Endothelial cell of umbilical vein (primary cell): ENCODE measurements around the gene FAM131B. TPM values are rescaled to one million over a fixed set of nuclear protein-coding genes. Genes with fewer than 3 reads are reported as not detected.

Source experiments
- BruUV-seq: library from RNA; stranded (reverse); fragments of 400-500 nt; replicated peaks from 2 replicates; lab custom pipeline; 2021; lab: Mats Ljungman, UMichigan
- CTCF ChIA-PET: fragments of 300-600, 350-600 bp; sonication (Branson Sonifier 250); formaldehyde crosslinking; loops from one replicate; lab custom pipeline; 2021; ENCODE audit warnings: antibody characterized with exemption, inconsistent platforms; lab: Charles Lee
- POLR2A ChIA-PET: fragments of 300-600, 350-600 bp; sonication (Branson Sonifier 250); formaldehyde crosslinking; loops from one replicate; lab custom pipeline; 2021; ENCODE audit warnings: antibody characterized with exemption, inconsistent platforms; lab: Charles Lee
- DNase-seq: peaks from one replicate; pipeline ENCODE4 v3.0.0-alpha.2; 2011; ENCODE audit warnings: low read depth, low spot score
- FAIRE-seq: peaks from 2 replicates; lab custom pipeline; 2011; peaks lifted over from hg19 to GRCh38; lab: Jason Lieb, UNC
- H2AFZ ChIP-seq: 2 replicates; pipeline ENCODE4 v1.6.0; 2012; ENCODE audit warnings: low read depth, low read length, control low read depth, inconsistent platforms
- H3K27ac ChIP-seq: 2 replicates; pipeline ENCODE4 v1.5.1; 2011; ENCODE audit warnings: low read depth, mild to moderate bottlenecking, control low read depth, low read length, moderate library complexity; ENCODE audit not compliant: insufficient read depth
- H3K27me3 ChIP-seq, 2 experiments: 2 replicates each; pipeline versions ENCODE4 v1.6.0 to v1.6.1; 2011; ENCODE audit warnings: low read length in 2 of 2, mixed read lengths in 1 of 2; ENCODE audit not compliant: control insufficient read depth in 2 of 2, insufficient read depth in 2 of 2
- H3K36me3 ChIP-seq, 2 experiments: 2 replicates in 1 of 2; 3 replicates in 1 of 2; pipeline ENCODE4 v1.5.1; 2011; ENCODE audit warnings: low read length in 2 of 2, mild to moderate bottlenecking in 1 of 2, moderate library complexity in 1 of 2; ENCODE audit not compliant: control insufficient read depth in 2 of 2, insufficient read depth in 2 of 2; ENCODE audit errors: extremely low read depth in 1 of 2
- H3K4me1 ChIP-seq: 3 replicates; pipeline ENCODE4 v1.5.1; 2011; ENCODE audit warnings: mild to moderate bottlenecking, low read length; ENCODE audit not compliant: control insufficient read depth, insufficient read depth; ENCODE audit errors: extremely low read depth
- H3K4me2 ChIP-seq: 2 replicates; pipeline ENCODE4 v1.6.1; 2011; ENCODE audit warnings: low read length, control low read depth, mixed read lengths; ENCODE audit not compliant: insufficient read depth
- H3K4me3 ChIP-seq, 3 experiments: fragments of 200-600 bp in 1 of 3; sonication (generic), shearing (Covaris generic) in 1 of 3; replicated peaks in 1 of 3; 2 replicates each; pipeline ENCODE4 v1.5.1; 2011 to 2016; ENCODE audit warnings: control low read depth in 3 of 3, low read length in 3 of 3, mild to moderate bottlenecking in 2 of 3, inconsistent platforms in 1 of 3, low read depth in 1 of 3, moderate library complexity in 1 of 3; ENCODE audit not compliant: insufficient read depth in 1 of 3
- H3K79me2 ChIP-seq: 2 replicates; pipeline ENCODE4 v1.6.0; 2012; ENCODE audit warnings: low read length, inconsistent platforms; ENCODE audit not compliant: control insufficient read depth, insufficient read depth
- H3K9ac ChIP-seq: replicated peaks from 2 replicates; pipeline ENCODE3; 2011; ENCODE audit warnings: low read length, control low read depth; ENCODE audit not compliant: insufficient read depth; ENCODE audit errors: extremely low read depth
- H3K9me1 ChIP-seq: replicated peaks from 3 replicates; pipeline ENCODE4 v1.6.0; 2011; ENCODE audit warnings: mild to moderate bottlenecking, low read length; ENCODE audit not compliant: control insufficient read depth, insufficient read depth; ENCODE audit errors: extremely low read depth
- H3K9me3 ChIP-seq: replicated peaks from 2 replicates; pipeline ENCODE4 v1.5.1; 2012; ENCODE audit warnings: low read length, inconsistent platforms; ENCODE audit not compliant: control insufficient read depth, insufficient read depth
- H4K20me1 ChIP-seq: replicated peaks from 2 replicates; pipeline ENCODE3; 2011; ENCODE audit warnings: mild to moderate bottlenecking, low read length; ENCODE audit not compliant: control insufficient read depth, insufficient read depth; ENCODE audit errors: extremely low read depth
- CTCF ChIP-seq, 2 donors: IDR thresholded peaks; 1 replicate in 1 of 2; 2 replicates in 1 of 2; pipeline ENCODE4 v1.5.1; 2011; ENCODE audit warnings: low read length in 2 of 2, mild to moderate bottlenecking in 2 of 2, moderate library complexity in 2 of 2, control low read depth in 1 of 2, inconsistent platforms in 1 of 2, low read depth in 1 of 2; ENCODE audit not compliant: insufficient read depth in 1 of 2; ENCODE audit errors: extremely low read depth in 1 of 2
- EZH2 ChIP-seq: IDR thresholded peaks from 2 replicates; pipeline ENCODE4 v1.6.1; 2012; ENCODE audit warnings: borderline replicate concordance, low read depth, mild to moderate bottlenecking, moderate library complexity, low read length, inconsistent platforms; ENCODE audit not compliant: severe bottlenecking
- FOS ChIP-seq: IDR thresholded peaks from 2 replicates; pipeline ENCODE4 v1.6.1; 2011; ENCODE audit warnings: mild to moderate bottlenecking, low read length, moderate library complexity, borderline replicate concordance; ENCODE audit not compliant: insufficient read depth
- GATA2 ChIP-seq: IDR thresholded peaks from 2 replicates; pipeline ENCODE4 v1.7.0; 2011; ENCODE audit warnings: low read depth, mild to moderate bottlenecking, moderate library complexity, mixed read lengths, low read length; ENCODE audit not compliant: insufficient read length, insufficient read depth
- JUN ChIP-seq: IDR thresholded peaks from 2 replicates; pipeline ENCODE4 v1.6.1; 2011; ENCODE audit warnings: borderline replicate concordance, low read depth; ENCODE audit not compliant: insufficient read length, insufficient read depth
- MAX ChIP-seq: IDR thresholded peaks from 2 replicates; pipeline ENCODE4 v1.6.1; 2011; ENCODE audit not compliant: insufficient read depth, insufficient read length
- MYC ChIP-seq: IDR thresholded peaks from one replicate; pipeline ENCODE4 v1.6.1; 2011; ENCODE audit warnings: mild to moderate bottlenecking, low read depth, low read length
- POLR2A ChIP-seq: IDR thresholded peaks from 2 replicates; pipeline ENCODE4 v1.6.1; 2012; ENCODE audit warnings: low read depth, mild to moderate bottlenecking, control low read depth, low read length
- POLR2AphosphoS5 ChIP-seq: IDR thresholded peaks from 2 replicates; pipeline ENCODE4 v1.6.1; 2012; ENCODE audit warnings: low read depth, mild to moderate bottlenecking, control low read depth, low read length, moderate library complexity; ENCODE audit not compliant: insufficient read depth
- dilution Hi-C: fragments of 300-500 bp; cut with MboI; formaldehyde crosslinking; loops from one replicate; pipeline ENCODE4 v1.15.0; 2019; ENCODE audit warnings: low sequenced_read_pairs; ENCODE audit not compliant: extremely low pct_ligation_motif_present
- intact Hi-C: fragments of 100-400 bp; cut with micrococcal nuclease; formaldehyde crosslinking; loops from one replicate; pipeline ENCODE4 v1.10.0; 2022
- polyA plus RNA-seq, 4 experiments: library from polyadenylated mRNA; depleted of rRNA in 3 of 4; stranded (reverse) in 3 of 4; unstranded in 1 of 4; fragments of >200 nt; gene quantifications; 2 replicates each; pipeline versions ENCODE4 v1.2.1 to v1.2.3, GENCODE V29; 2011 to 2012; ENCODE audit warnings: missing spikeins in 1 of 4
- total RNA-seq: library from RNA; stranded (reverse); gene quantifications from 2 replicates; pipeline ENCODE4 v1.2.3, GENCODE V29; 2021

Gene FAM131B
- total and polyA plus RNA-seq, 2 donors (not counting 3 experiments of a cell fraction or from before 2014, with no cell fraction given), result 1.6 to 1.8 TPM

GRCh38 chr7:143376396-143376795 lies 13.9 kb upstream of the FAM131B start:
- H3K9me3 ChIP-seq, result no peaks in the 10 kb centered on the region
- ChIA-PET POLR2A (no interaction called here), CTCF (interaction anchor here (2.4 kb wide), 1 partner anchor 136 kb away, joined by 7 read pairs; no protein-coding TSS in a partner anchor)
- no peak overlapping the region for H2AFZ ChIP-seq
- peaks cover 33% of the 10 kb centered on the region for H3K4me1 ChIP-seq
- no peak overlapping the region for H3K9ac ChIP-seq
- dilution Hi-C loops (loop anchor here (25.0 kb wide), 1 partner anchor 136 kb away; no protein-coding TSS in a partner anchor), intact Hi-C loops (no loop called here)
- peaks cover 18% of the 10 kb centered on the region for H3K79me2 ChIP-seq
- no peaks in the 10 kb centered on the region for H4K20me1 ChIP-seq
- TF ChIP-seq FOS (no peak), MYC (no peak), MAX (no peak), EZH2 (no peak), GATA2 (no peak), POLR2AphosphoS5 (no peak), JUN (no peak), POLR2A (no peak), CTCF (IDR thresholded peaks at IDR 0.05; ENCODE audit: extremely low read depth in 1 of 2, insufficient read depth in 1 of 2, low read depth in 1 of 2, low read length in 2 of 2) (no peak)
- no peak overlapping the region for H3K27ac ChIP-seq
- no peak overlapping the region for H3K4me3 ChIP-seq
- no TSS peak for BruUV-seq
- DNase-seq (no peak), FAIRE-seq (no peak)
- H3K27me3 ChIP-seq, result no peaks in the 10 kb centered on the region
- no peaks in the 10 kb centered on the region for H3K36me3 ChIP-seq
- no peak overlapping the region for H3K4me2 ChIP-seq
- H3K9me1 ChIP-seq, result no peaks in the 10 kb centered on the region
